HuH-7 (cell line): Measurements from ENCODE around the gene MICAL3.

ENCODE experiments used
- DNase-seq: peaks from one replicate; pipeline ENCODE4 v3.0.0; 2011; ENCODE audit warnings: low spot score

MICAL3 gene

GRCh38 chr22:17913801-17914347 is 110.5 kb downstream of the MICAL3 start:
- no peak for DNase-seq

GRCh38 chr22:17912945-17913721 is 111.2 kb downstream of the MICAL3 start:
- no peak for DNase-seq

GRCh38 chr22:17911887-17912286 is 112.5 kb downstream of the MICAL3 start:
- no peak for DNase-seq

- no peak for DNase-seq
Measured at GRCh38 chr22:17911312-17911705, 113.1 kb downstream of the MICAL3 start.

- DNase-seq, result no peak
Measured at GRCh38 chr22:17910561-17911311, 113.6 kb downstream of the MICAL3 start.

- no peak for DNase-seq
Measured at GRCh38 chr22:17907748-17908051, 116.7 kb downstream of the MICAL3 start.

- DNase-seq, result no peak
Measured at GRCh38 chr22:17906978-17907747, 117.2 kb downstream of the MICAL3 start.

- no peak for DNase-seq
Measured at GRCh38 chr22:17905445-17905844, 118.9 kb downstream of the MICAL3 start.

GRCh38 chr22:17903564-17904295 is 120.6 kb downstream of the MICAL3 start:
- no peak for DNase-seq

GRCh38 chr22:17902960-17903359 is 121.4 kb downstream of the MICAL3 start:
- DNase-seq, result no peak

- DNase-seq, result no peak
Measured at GRCh38 chr22:17898375-17898774, 126.0 kb downstream of the MICAL3 start.

- no peak for DNase-seq
Measured at GRCh38 chr22:17897858-17898257, 126.5 kb downstream of the MICAL3 start.

- DNase-seq, result no peak
Measured at GRCh38 chr22:17897426-17897825, 126.9 kb downstream of the MICAL3 start.

- DNase-seq, result peak; percentile 52
Measured at GRCh38 chr22:17896586-17896985, 127.8 kb downstream of the MICAL3 start.

GRCh38 chr22:17893900-17894535 is 130.3 kb downstream of the MICAL3 start:
- DNase-seq, result no peak

- DNase-seq, result no peak
Measured at GRCh38 chr22:17892376-17892775, 132.0 kb downstream of the MICAL3 start.

GRCh38 chr22:17891481-17892167 is 132.7 kb downstream of the MICAL3 start:
- peak; percentile 75 for DNase-seq

- DNase-seq, result no peak
Measured at GRCh38 chr22:17890892-17891291, 133.5 kb downstream of the MICAL3 start.

- DNase-seq, result peak; percentile 26
Measured at GRCh38 chr22:17890245-17890671, 134.1 kb downstream of the MICAL3 start.

GRCh38 chr22:17888855-17889254 is 135.5 kb downstream of the MICAL3 start:
- DNase-seq, result no peak

GRCh38 chr22:17888439-17888838 is 135.9 kb downstream of the MICAL3 start:
- DNase-seq, result no peak
